Activated T-helper 2 cell treated with anti-CD3 and anti-CD28 coated beads, Interferon-gamma antibody, Interleukin-2, Interleukin-4, amounts not matched to agents 10 μg/mL and 5 μg/mL and 100 μg/mL, durations not matched to agents 14 hours and 24 hours and 36 hours (primary cell): ENCODE data around the gene DQX1. TPM values are rescaled to one million over a fixed set of nuclear protein-coding genes. Genes with fewer than 3 reads are reported as not detected.

Experiments
- total RNA-seq: library from RNA; stranded (reverse); gene quantifications from 2 replicates; pipeline ENCODE4 v1.2.3, GENCODE V29; 2022

Gene DQX1
- total RNA-seq, 1 donor from 2014 or later = 0.94 TPM

Other genes starting within 250 kb of the DQX1 start
- gene SLC4A5, start 182.8 kb downstream of the DQX1 start, total RNA-seq = 1.2 and 1.8 TPM in 2 replicates
- gene DCTN1, start 145.9 kb downstream of the DQX1 start, total RNA-seq = 91.1 and 104 TPM in 2 replicates
- gene C2orf81, start 104.6 kb downstream of the DQX1 start, total RNA-seq = 1.6 and 1.9 TPM in 2 replicates
- 76.7 and 78.0 TPM in 2 replicates for gene WDR54, start 104.5 kb downstream of the DQX1 start, total RNA-seq
- 2.2 and 3.9 TPM in 2 replicates for gene RTKN, start 84.3 kb downstream of the DQX1 start, total RNA-seq
- 45.2 and 48.5 TPM in 2 replicates for gene INO80B, start 71.1 kb downstream of the DQX1 start, total RNA-seq
- 38.6 and 40.7 TPM in 2 replicates for gene WBP1, start 67.8 kb downstream of the DQX1 start, total RNA-seq
- 83.2 and 86.4 TPM in 2 replicates for gene MOGS, start 60.8 kb downstream of the DQX1 start, total RNA-seq
- gene MRPL53, start 53.6 kb downstream of the DQX1 start, total RNA-seq = 102 and 110 TPM in 2 replicates
- 25.1 and 26.9 TPM in 2 replicates for gene CCDC142, start 43.2 kb downstream of the DQX1 start, total RNA-seq
- 35.1 and 35.9 TPM in 2 replicates for gene TTC31, start 43.1 kb downstream of the DQX1 start, total RNA-seq
- gene LBX2, start 26.6 kb downstream of the DQX1 start, total RNA-seq = 1.6 and 2.2 TPM in 2 replicates
- 36.5 and 39.7 TPM in 2 replicates for gene PCGF1, start 18.5 kb downstream of the DQX1 start, total RNA-seq
- gene TLX2, start 11.8 kb downstream of the DQX1 start, total RNA-seq = 0.82 and 0.92 TPM in 2 replicates
- gene AUP1, start 3.5 kb upstream of the DQX1 start, total RNA-seq = 155 TPM in 2 replicates
- 61.5 and 64.1 TPM in 2 replicates for gene HTRA2, start 3.7 kb upstream of the DQX1 start, total RNA-seq
- gene LOXL3, start 27.7 kb upstream of the DQX1 start, total RNA-seq = 1.7 and 2.1 TPM in 2 replicates
- 41.0 and 41.4 TPM in 2 replicates for gene DOK1, start 28.5 kb upstream of the DQX1 start, total RNA-seq
- not detected in 2 replicates for gene M1AP, start 122.1 kb upstream of the DQX1 start, total RNA-seq
- 5.5 and 7.1 TPM in 2 replicates for gene SEMA4F, start 128.0 kb upstream of the DQX1 start, total RNA-seq